PC-9 (cell line): ENCODE measurements around the gene CEP170B. TPM values are rescaled to one million over a fixed set of nuclear protein-coding genes. Genes with fewer than 3 reads are reported as not detected.

Experiments used
- BruUV-seq: library from RNA; stranded (reverse); fragments of 400-500 nt; replicated peaks from 2 replicates; lab custom pipeline; 2021; lab: Mats Ljungman, UMichigan
- CTCF ChIA-PET: fragments of 300-600 bp; sonication (Branson Sonifier 250); formaldehyde crosslinking; loops from one replicate; lab custom pipeline; 2022; ENCODE audit warnings: antibody characterized with exemption; lab: Charles Lee
- POLR2A ChIA-PET: fragments of 300-600 bp; sonication (Branson Sonifier 250); formaldehyde crosslinking; loops from one replicate; lab custom pipeline; 2022; ENCODE audit warnings: antibody characterized with exemption; ENCODE audit not compliant: unreplicated experiment; lab: Charles Lee
- DNase-seq, 2 experiments: peaks; one replicate each; pipeline versions ENCODE4 v3.0.0 to v3.0.0-alpha.2; 2015 to 2022; ENCODE audit warnings: mixed read lengths in 1 of 2
- H2AFZ ChIP-seq: fragments of 200-600 bp; sonication (generic); 2 replicates; pipeline ENCODE4 v1.8.1; 2017; ENCODE audit warnings: antibody characterized with exemption
- H3F3A ChIP-seq: fragments of 200-600 bp; sonication (generic); 2 replicates; pipeline ENCODE4 v1.8.1; 2017; ENCODE audit warnings: antibody characterized with exemption, mild to moderate bottlenecking, low read depth; ENCODE audit not compliant: insufficient read depth
- H3K27ac ChIP-seq: fragments of 200-600 bp; sonication (generic); 2 replicates; pipeline ENCODE4 v1.6.1; 2016; ENCODE audit warnings: mixed run types
- H3K27me3 ChIP-seq: fragments of 200-600 bp; sonication (generic); 2 replicates; pipeline ENCODE4 v1.6.1; 2016; ENCODE audit warnings: low read depth, mixed run types; ENCODE audit not compliant: insufficient read depth
- H3K36me3 ChIP-seq: fragments of 200-600 bp; sonication (generic); 2 replicates; pipeline ENCODE4 v1.6.1; 2016; ENCODE audit warnings: low read depth, mixed run types
- H3K4me1 ChIP-seq: fragments of 200-600 bp; sonication (generic); replicated peaks from 2 replicates; pipeline ENCODE4 v1.6.1; 2016; ENCODE audit warnings: mixed run types; ENCODE audit not compliant: insufficient read depth
- H3K4me2 ChIP-seq: fragments of 200-600 bp; sonication (generic); 2 replicates; pipeline ENCODE4 v1.6.1; 2017; ENCODE audit warnings: mixed run types
- H3K4me3 ChIP-seq: fragments of 200-600 bp; sonication (generic); 2 replicates; pipeline ENCODE4 v1.6.1; 2016; ENCODE audit warnings: mixed run types
- H3K79me2 ChIP-seq: fragments of 200-600 bp; sonication (generic); 2 replicates; pipeline ENCODE4 v1.6.1; 2017; ENCODE audit warnings: low read depth, mixed run types
- H3K9me2 ChIP-seq: fragments of 200-600 bp; sonication (generic); 2 replicates; pipeline ENCODE4 v1.8.1; 2017; ENCODE audit warnings: mild to moderate bottlenecking; ENCODE audit not compliant: insufficient read depth
- H3K9me3 ChIP-seq: fragments of 200-600 bp; sonication (generic); 2 replicates; pipeline ENCODE4 v1.8.1; 2016; ENCODE audit warnings: low read depth; ENCODE audit not compliant: insufficient read depth
- H4K20me1 ChIP-seq: fragments of 200-600 bp; sonication (generic); 2 replicates; pipeline ENCODE4 v1.8.1; 2017; ENCODE audit not compliant: insufficient read depth
- CTCF ChIP-seq: fragments of 200-600 bp; sonication (generic); conservative IDR thresholded peaks from 2 replicates; pipeline ENCODE4 v1.6.1; 2017; ENCODE audit warnings: mixed run types, antibody characterized with exemption, mild to moderate bottlenecking, moderate library complexity
- EZH2 ChIP-seq: fragments of 200-600 bp; sonication (generic); IDR thresholded peaks from 2 replicates; pipeline ENCODE4 v1.8.0; 2017; ENCODE audit warnings: antibody characterized with exemption, low read depth
- intact Hi-C: fragments of 100-400 bp; cut with micrococcal nuclease; formaldehyde crosslinking; loops from one replicate; pipeline ENCODE4 v1.10.0; 2022; ENCODE audit not compliant: unreplicated experiment
- total RNA-seq: library from RNA; stranded (reverse); gene quantifications from 2 replicates; pipeline ENCODE4 v1.2.3, GENCODE V29; 2021

The CEP170B gene
- total RNA-seq, 1 experiment from 2014 or later = 25.7 TPM

GRCh38 chr14:104931304-104931770 lies 66.3 kb downstream of the CEP170B start:
- ChIA-PET POLR2A (no interaction called here), CTCF (no interaction called here)
- Histone ChIP-seq H4K20me1 (no peaks in the 10 kb centered on the region), H3K4me2 (no peak overlapping the region), H3F3A (peaks cover 3% of the 10 kb centered on the region; the same call in 1 of the 2 replicates), H3K4me3 (no peak overlapping the region), H3K9me3 (no peaks in the 10 kb centered on the region), H3K27ac (no peak overlapping the region), H2AFZ (no peak overlapping the region), H3K79me2 (no peaks in the 10 kb centered on the region), H3K9me2 (no peaks in the 10 kb centered on the region), H3K4me1 (no peaks in the 10 kb centered on the region), H3K27me3 (peaks cover 12% of the 10 kb centered on the region; the same call in 1 of the 2 replicates), H3K36me3 (no peaks in the 10 kb centered on the region)
- no peak for TF ChIP-seq EZH2
- TF ChIP-seq CTCF = no peak
- intact Hi-C loops = loop anchor here (5.0 kb wide), 1 partner anchor 36 kb away; no protein-coding TSS in a partner anchor
- no peak for DNase-seq
- no TSS peak for BruUV-seq

GRCh38 chr14:104931771-104932675 lies 67.0 kb downstream of the CEP170B start:
- Histone ChIP-seq H3K9me2 (no peaks in the 10 kb centered on the region), H3K27ac (no peak overlapping the region), H3K4me3 (no peak overlapping the region), H3K27me3 (peaks cover 13% of the 10 kb centered on the region; the same call in 1 of the 2 replicates), H3K4me1 (no peaks in the 10 kb centered on the region), H2AFZ (no peak overlapping the region), H3K36me3 (no peaks in the 10 kb centered on the region), H3K9me3 (no peaks in the 10 kb centered on the region), H4K20me1 (no peaks in the 10 kb centered on the region), H3K4me2 (no peak overlapping the region), H3F3A (peaks cover 3% of the 10 kb centered on the region; the same call in 1 of the 2 replicates), H3K79me2 (no peaks in the 10 kb centered on the region)
- POLR2A ChIA-PET = interaction anchor here (0.7 kb wide), 1 partner anchor 40 kb away, joined by 5 read pairs; no protein-coding TSS in a partner anchor
- TF ChIP-seq EZH2 = no peak
- no peak for TF ChIP-seq CTCF
- intact Hi-C loops = loop anchor here (5.0 kb wide), 1 partner anchor 35 kb away; no protein-coding TSS in a partner anchor
- CTCF ChIA-PET = no interaction called here
- DNase-seq = no peak
- BruUV-seq = no TSS peak
